Coronary artery (tissue), 2 donors: ENCODE data around the gene LRSAM1.

ENCODE experiments used
- DNase-seq: peaks from one replicate; pipeline ENCODE4 v3.0.0-alpha.2; 2017; ENCODE audit warnings: low spot score
- H3K27ac ChIP-seq, 2 donors: fragments of 200-600 bp; sonication (generic); one replicate each; pipeline ENCODE4 v1.5.1; 2016 to 2019
- H3K4me3 ChIP-seq: fragments of 200-600 bp; sonication (generic); 2 replicates; pipeline ENCODE4 v1.5.1; 2016; ENCODE audit warnings: mild to moderate bottlenecking, moderate library complexity
- CTCF ChIP-seq: fragments of 200-600 bp; sonication (generic); IDR thresholded peaks from one replicate; pipeline ENCODE4 v1.5.1; 2019; ENCODE audit warnings: antibody characterized with exemption

LRSAM1 gene

GRCh38 chr9:127529671-127530070, 78.4 kb downstream of the LRSAM1 start:
- Histone ChIP-seq H3K27ac (peak overlapping the region in 1 of 2 donors; percentile 83), H3K4me3 (no peak overlapping the region)
- no peak for TF ChIP-seq CTCF
- no peak for DNase-seq

DNA sequence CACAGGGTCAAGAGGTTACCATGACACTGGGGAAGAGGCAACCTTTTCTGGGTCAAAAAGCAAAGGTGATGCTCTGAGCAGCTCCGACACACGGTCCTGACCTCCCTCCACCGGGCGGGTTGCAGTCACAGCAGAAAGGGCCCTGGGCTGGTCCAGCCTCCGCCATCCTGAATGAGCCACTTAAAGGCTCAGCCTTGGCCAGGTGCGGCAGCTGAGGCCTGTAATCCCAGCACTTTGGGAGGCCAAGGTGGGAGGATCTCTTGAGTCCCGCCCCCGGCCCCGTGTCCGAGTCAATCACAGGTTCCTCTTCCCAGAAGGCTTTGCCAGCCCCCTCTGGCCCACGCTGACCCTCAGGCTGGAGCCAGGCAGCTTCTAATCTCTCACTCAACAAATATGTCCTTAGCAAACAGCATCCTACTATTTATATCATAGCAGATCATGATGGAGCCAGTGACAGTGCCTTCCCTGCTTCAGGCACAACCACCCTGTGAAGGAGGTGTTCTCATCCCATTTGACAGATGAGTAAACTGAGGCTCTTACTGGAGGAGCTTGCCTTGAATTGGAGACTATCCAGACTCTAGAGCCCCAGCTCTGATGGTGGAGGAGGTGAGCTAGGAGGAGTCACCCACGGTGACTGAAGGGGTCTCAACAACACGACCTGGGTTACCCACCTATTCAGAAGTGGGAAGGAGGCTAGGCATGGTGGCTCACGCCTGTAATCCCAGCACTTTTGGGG, 79.1 kb downstream of the LRSAM1 start:
- no peak for TF ChIP-seq CTCF
- DNase-seq: no peak
- peak overlapping the region in 1 of 2 donors; percentile 71 for H3K27ac ChIP-seq
- no peak overlapping the region for H3K4me3 ChIP-seq

DNA sequence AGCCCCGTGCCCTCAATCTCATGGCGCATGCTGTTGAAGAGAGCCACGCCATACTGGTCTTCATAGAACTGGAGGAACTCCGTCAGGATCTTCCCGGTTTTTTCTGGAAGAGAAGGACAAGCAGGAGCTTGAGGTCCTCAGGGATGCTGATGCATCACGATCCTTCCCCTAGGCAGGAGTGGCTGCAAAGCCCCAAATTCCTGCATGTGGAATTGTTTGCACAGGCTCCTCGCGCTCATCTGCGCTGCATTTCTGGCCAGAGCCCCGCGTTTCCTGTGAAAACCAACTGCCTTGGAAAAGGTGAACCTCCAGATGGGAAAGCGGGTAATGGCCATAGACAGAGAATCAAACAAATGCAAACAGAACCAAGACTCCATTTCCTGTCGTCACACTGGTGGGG, 80.4 kb downstream of the LRSAM1 start:
- Histone ChIP-seq H3K27ac (no peak overlapping the region), H3K4me3 (no peak overlapping the region)
- DNase-seq: no peak
- TF ChIP-seq CTCF: no peak

- Histone ChIP-seq H3K4me3 (no peak overlapping the region), H3K27ac (peak overlapping the region in 1 of 2 donors; percentile 70)
- no peak for DNase-seq
- no peak for TF ChIP-seq CTCF
These were observed 83.1 kb downstream of the LRSAM1 start for GRCh38 chr9:127534250-127534906.

- Histone ChIP-seq H3K4me3 (no peak overlapping the region), H3K27ac (peak overlapping the region; percentile 6 to 70)
- no peak for TF ChIP-seq CTCF
- DNase-seq: no peak
These were observed 83.6 kb downstream of the LRSAM1 start for GRCh38 chr9:127534931-127535330.

- Histone ChIP-seq H3K27ac (peak overlapping the region; percentile 6 to 70), H3K4me3 (no peak overlapping the region)
- no peak for DNase-seq
- TF ChIP-seq CTCF: no peak
These were observed 84.1 kb downstream of the LRSAM1 start for GRCh38 chr9:127535396-127535795.

- DNase-seq: no peak
- no peak overlapping the region for H3K4me3 ChIP-seq
- H3K27ac ChIP-seq: peak overlapping the region; percentile 6 to 70
- no peak for TF ChIP-seq CTCF
These were observed 84.5 kb downstream of the LRSAM1 start for GRCh38 chr9:127535834-127536233.
